Smooth muscle cell (in vitro differentiated cells): ENCODE results near the gene AFF2. TPM values are rescaled to one million over a fixed set of nuclear protein-coding genes. Genes with fewer than 3 reads are reported as not detected.

Experiments used
- DNase-seq: peaks from one replicate; lab custom pipeline; 2025; ENCODE audit not compliant: unreplicated experiment; lab: John Stamatoyannopoulos, UW
- H2AFZ ChIP-seq: fragments of 200-600 bp; sonication (generic); 2 replicates; pipeline ENCODE4 v1.6.0; 2016; ENCODE audit warnings: antibody characterized with exemption, low read depth, mild to moderate bottlenecking
- H3F3A ChIP-seq: fragments of 200-600 bp; sonication (generic); 2 replicates; pipeline ENCODE4 v1.6.0; 2017; ENCODE audit warnings: antibody characterized with exemption, low read depth
- H3K27ac ChIP-seq: fragments of 200-600 bp; sonication (generic); 2 replicates; pipeline ENCODE4 v1.5.1; 2016; ENCODE audit warnings: low read depth, mild to moderate bottlenecking
- H3K27me3 ChIP-seq: fragments of 200-600 bp; sonication (generic); 2 replicates; pipeline ENCODE4 v1.6.1; 2016; ENCODE audit warnings: low read depth, mild to moderate bottlenecking
- H3K36me3 ChIP-seq: fragments of 200-600 bp; sonication (generic); 2 replicates; pipeline ENCODE4 v1.5.1; 2016; ENCODE audit warnings: low read depth
- H3K4me1 ChIP-seq: fragments of 200-600 bp; sonication (generic); 2 replicates; pipeline ENCODE4 v1.5.1; 2016; ENCODE audit warnings: low read depth
- H3K4me2 ChIP-seq: fragments of 200-600 bp; sonication (generic); 2 replicates; pipeline ENCODE4 v1.6.0; 2016; ENCODE audit warnings: mild to moderate bottlenecking
- H3K4me3 ChIP-seq: fragments of 200-600 bp; sonication (generic); 2 replicates; pipeline ENCODE4 v1.5.1; 2016; ENCODE audit warnings: mild to moderate bottlenecking
- H3K79me2 ChIP-seq: fragments of 200-600 bp; sonication (generic); 2 replicates; pipeline ENCODE4 v1.6.0; 2016; ENCODE audit warnings: low read depth, mild to moderate bottlenecking
- H3K9ac ChIP-seq: fragments of 200-600 bp; sonication (generic); 2 replicates; pipeline ENCODE4 v1.6.0; 2016; ENCODE audit warnings: low read depth
- H3K9me3 ChIP-seq: fragments of 200-600 bp; sonication (generic); replicated peaks from 2 replicates; pipeline ENCODE4 v1.5.1; 2016; ENCODE audit warnings: low read depth
- H4K20me1 ChIP-seq: fragments of 200-600 bp; sonication (generic); 2 replicates; pipeline ENCODE4 v1.6.0; 2016; ENCODE audit warnings: low read depth
- CTCF ChIP-seq: fragments of 200-600 bp; sonication (generic); IDR thresholded peaks from 2 replicates; pipeline ENCODE4 v1.5.1; 2017; ENCODE audit warnings: borderline replicate concordance, mild to moderate bottlenecking, antibody characterized with exemption; ENCODE audit not compliant: insufficient read depth, poor library complexity, severe bottlenecking
- WGBS: methylation state at CpG from one replicate; pipeline ENCODE4 v1.1.7; 2016; ENCODE audit warnings: low lambda C conversion rate; 5-methylcytosine and 5-hydroxymethylcytosine counted together
- polyA plus RNA-seq: library from polyadenylated mRNA; unstranded; fragments of >200 nt; fragmentation: Nextera tagmentation; extraction: Ambion mirVana; gene quantifications from 2 replicates; pipeline ENCODE4 v1.2.1, GENCODE V29; 2016
- total RNA-seq: library from RNA; depleted of rRNA; stranded (reverse); fragments of >200 nt; gene quantifications from 2 replicates; pipeline ENCODE4 v1.2.3, GENCODE V29; 2014

The AFF2 gene
- total and polyA plus RNA-seq, 2 experiments from 2014 or later = 0.57 to 3.6 TPM

- no peaks in the 10 kb centered on the region for H3K9me3 ChIP-seq
- no peak overlapping the region for H3K4me2 ChIP-seq
- no peaks in the 10 kb centered on the region for H3K4me1 ChIP-seq
- no peak overlapping the region for H3K9ac ChIP-seq
- H3F3A ChIP-seq = no peaks in the 10 kb centered on the region
- H3K27me3 ChIP-seq = no peaks in the 10 kb centered on the region
- no peaks in the 10 kb centered on the region for H3K79me2 ChIP-seq
- no peak for DNase-seq
- no peak overlapping the region for H3K4me3 ChIP-seq
- WGBS = 80% methylated on average over 3 of the region's 3 CpGs
- no peak overlapping the region for H3K27ac ChIP-seq
- H3K36me3 ChIP-seq = no peaks in the 10 kb centered on the region
- TF ChIP-seq CTCF = no peak
- no peak overlapping the region for H2AFZ ChIP-seq
- H4K20me1 ChIP-seq = no peaks in the 10 kb centered on the region
Observed at GRCh38 chrX:148610328-148610698, 109.9 kb downstream of the AFF2 start.

DNA sequence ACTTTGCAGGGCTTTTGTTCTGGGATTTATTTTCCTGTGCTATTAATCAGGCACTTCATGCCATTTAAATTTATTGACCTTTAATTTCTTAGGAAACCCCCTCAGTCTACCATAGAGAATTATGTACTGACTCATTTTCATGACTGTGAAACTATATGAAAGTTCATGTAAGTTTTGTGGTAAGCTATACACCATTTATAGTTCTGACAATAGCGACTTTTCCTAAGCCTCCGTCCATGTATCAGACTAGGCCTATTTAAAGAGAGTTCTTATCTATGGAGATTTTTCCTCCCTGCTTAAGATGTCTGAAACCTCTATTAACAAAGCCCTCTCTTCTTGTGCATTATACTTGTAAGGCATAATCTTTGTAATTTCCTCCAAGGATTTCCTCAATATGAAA, 111.6 kb downstream of the AFF2 start:
- Histone ChIP-seq H3K27ac (no peak overlapping the region), H3K9ac (no peak overlapping the region), H3K36me3 (no peaks in the 10 kb centered on the region), H3F3A (no peaks in the 10 kb centered on the region), H3K79me2 (no peaks in the 10 kb centered on the region), H4K20me1 (no peaks in the 10 kb centered on the region), H3K4me2 (no peak overlapping the region), H2AFZ (no peak overlapping the region), H3K9me3 (no peaks in the 10 kb centered on the region), H3K27me3 (no peaks in the 10 kb centered on the region), H3K4me3 (no peak overlapping the region), H3K4me1 (no peaks in the 10 kb centered on the region)
- no peak for TF ChIP-seq CTCF
- 39% methylated on average over 2 of the region's 2 CpGs for WGBS
- DNase-seq = no peak

DNA sequence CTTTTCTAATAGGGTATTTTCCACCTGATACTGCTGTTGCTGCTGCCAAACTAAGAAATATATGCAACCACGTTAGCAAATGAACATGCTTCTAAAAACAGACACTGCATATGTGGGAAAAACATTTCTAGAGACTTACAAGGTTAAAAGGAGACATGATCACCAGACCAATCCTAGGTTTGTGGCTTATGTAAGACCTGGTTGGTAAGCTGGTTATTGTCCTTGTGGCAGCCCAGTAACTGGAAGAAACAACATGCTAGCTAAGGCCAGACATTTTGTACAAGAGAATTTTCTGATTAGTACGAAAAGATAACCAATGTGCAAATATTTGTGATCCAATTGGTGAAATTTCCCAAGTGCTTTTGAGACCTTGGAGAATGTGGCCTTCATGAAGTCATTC, 112.0 kb downstream of the AFF2 start:
- no peak overlapping the region for H3K4me3 ChIP-seq
- no peaks in the 10 kb centered on the region for H3K79me2 ChIP-seq
- WGBS = 29% methylated on average over 2 of the region's 2 CpGs
- no peaks in the 10 kb centered on the region for H3F3A ChIP-seq
- no peak overlapping the region for H3K4me2 ChIP-seq
- no peaks in the 10 kb centered on the region for H3K9me3 ChIP-seq
- no peaks in the 10 kb centered on the region for H3K27me3 ChIP-seq
- no peak overlapping the region for H3K9ac ChIP-seq
- TF ChIP-seq CTCF = no peak
- no peak overlapping the region for H3K27ac ChIP-seq
- no peaks in the 10 kb centered on the region for H3K4me1 ChIP-seq
- DNase-seq = no peak
- H3K36me3 ChIP-seq = no peaks in the 10 kb centered on the region
- no peaks in the 10 kb centered on the region for H4K20me1 ChIP-seq
- no peak overlapping the region for H2AFZ ChIP-seq

GRCh38 chrX:148613636-148614035, 113.2 kb downstream of the AFF2 start:
- WGBS = 47% methylated on average over 4 of the region's 4 CpGs
- Histone ChIP-seq H3K27me3 (no peaks in the 10 kb centered on the region), H3K9ac (no peak overlapping the region), H3K36me3 (no peaks in the 10 kb centered on the region), H3K27ac (no peak overlapping the region), H3K4me2 (no peak overlapping the region), H3K4me3 (no peak overlapping the region), H2AFZ (no peak overlapping the region), H3K4me1 (no peaks in the 10 kb centered on the region), H4K20me1 (no peaks in the 10 kb centered on the region), H3K79me2 (no peaks in the 10 kb centered on the region), H3F3A (no peaks in the 10 kb centered on the region), H3K9me3 (no peaks in the 10 kb centered on the region)
- TF ChIP-seq CTCF = no peak
- no peak for DNase-seq
